Heart left ventricle (tissue), 16 donors: ENCODE data around the gene IQGAP2. TPM values are rescaled to one million over a fixed set of nuclear protein-coding genes. Genes with fewer than 3 reads are reported as not detected.

ENCODE experiments used
- ATAC-seq, 4 donors: fragments of 200-7000 bp; cut with Tn5 transposase; one replicate each; pipeline ENCODE4 v1.9.1; 2020 to 2022; ENCODE audit warnings: moderate library complexity in 4 of 4, mild to moderate bottlenecking in 3 of 4, moderate number of reproducible peaks in 1 of 4
- DNase-seq, 5 donors: peaks; one replicate each; pipeline ENCODE4 v3.0.0-alpha.2; 2020
- H3K27ac ChIP-seq, 12 donors: fragments of 200-600 bp; sonication (generic) in 4 of 12; one replicate each; pipeline versions ENCODE4 v1.5.0 to v1.8.0; 2016 to 2022; ENCODE audit warnings: mild to moderate bottlenecking in 2 of 12
- H3K27me3 ChIP-seq, 9 donors: fragments of 200-600 bp; sonication (generic) in 2 of 9; one replicate each; pipeline versions ENCODE4 v1.5.1 to v1.8.0; 2016 to 2022; ENCODE audit warnings: mild to moderate bottlenecking in 3 of 9
- H3K36me3 ChIP-seq, 9 donors: fragments of 200-600 bp; sonication (generic) in 2 of 9; one replicate each; pipeline versions ENCODE4 v1.5.0 to v1.8.0; 2018 to 2022; ENCODE audit warnings: mild to moderate bottlenecking in 2 of 9
- H3K4me1 ChIP-seq, 12 donors: fragments of 200-600 bp; sonication (generic) in 4 of 12; one replicate each; pipeline versions ENCODE4 v1.5.0 to v1.8.0; 2016 to 2022; ENCODE audit warnings: mild to moderate bottlenecking in 3 of 12
- H3K4me3 ChIP-seq, 12 donors: fragments of 200-600 bp; sonication (generic) in 4 of 12; one replicate each; pipeline versions ENCODE4 v1.5.0 to v1.8.0; 2017 to 2022; ENCODE audit warnings: mild to moderate bottlenecking in 9 of 12, moderate library complexity in 4 of 12
- H3K9me3 ChIP-seq, 12 donors: fragments of 200-600 bp; sonication (generic) in 4 of 12; one replicate each; pipeline versions ENCODE4 v1.5.0 to v1.8.0; 2016 to 2022; ENCODE audit warnings: mild to moderate bottlenecking in 1 of 12
- POLR2A ChIP-seq, 2 donors: fragments of 450-650 bp; IDR thresholded peaks; one replicate each; pipeline ENCODE4 v1.6.1; 2017; ENCODE audit warnings: antibody characterized with exemption in 2 of 2, mild to moderate bottlenecking in 2 of 2, moderate library complexity in 2 of 2
- WGBS, 4 donors: extraction: QIAGEN DNeasy Blood & Tissue Kit in 2 of 4; methylation state at CpG; one replicate each; pipeline versions ENCODE4 v1.1.5 to v1.1.7; 2013 to 2018; 5-methylcytosine and 5-hydroxymethylcytosine counted together
- intact Hi-C, 10 donors: fragments of 100-400 bp; cut with DNase I; formaldehyde crosslinking; loops; one replicate each; pipeline versions ENCODE4 v1.11.1 to v1.14.2; 2022
- polyA plus RNA-seq, 2 donors: library from polyadenylated mRNA; stranded (reverse); fragments of 200-250 nt; gene quantifications; one replicate each; pipeline ENCODE4 v1.2.3, GENCODE V29; 2013
- total RNA-seq, 9 donors: library from RNA; depleted of rRNA in 2 of 9; stranded (reverse); fragments of >200 nt in 2 of 9; fragmentation: NEBNext Ultra II Directional in 3 of 9; extraction: Animal tissue kit (Norgen Biotek cat#: 25700) in 3 of 9; gene quantifications; one replicate each; pipeline versions ENCODE4 v1.1.0 to v1.2.4, GENCODE V29; 2016 to 2023
- TF ChIP-seq, protein P1 (sequence below), 12 donors: fragments of 200-600 bp; sonication (generic) in 4 of 12; IDR thresholded peaks; one replicate each; pipeline versions ENCODE4 v1.5.0 to v1.8.0; 2018 to 2022; ENCODE audit warnings: antibody characterized with exemption in 12 of 12, mild to moderate bottlenecking in 5 of 12
- donor health status: ischemic (EF 13 %, LVEDD 7.1; RV severe dilation, severe dysfunction).
- donor health status: healthy with polysubstance abuse.
- donor health status: DM: no; HTN: yes; CAD: no.
- donor health status: DM: no; HTN: no; CAD: no.
- donor health status: ischemic (EF 25% LVEDD 6.9; RV normal size, moderate dysfunction).
- donor health status: ischemic (EF 25% LVEDD 5.7; RV mildly dilated, moderate dysfunction).
- donor health status: healthy.
- donor health status: DM: yes; HTN: yes; CAD: no.
- donor health status: ischemic (EF 35%, LVEDD 5.7; RV mildly dilated, moderate dysfunction).
- donor health status: nonischemic (EF 11% LVEDD 7.7; RV severe dilation, severe dysfunction).
- donor health status: DM: yes; HTN: yes; CAD: no.
- donor health status: PGD.
- donor health status: ischemic (EF 29% LVEDD 5.4; RV normal size, mild dysfunction).
- donor health status: nonischemic (EF 23%, LVEDD 6.1; RV moderate dilation, normal function).

Gene IQGAP2
- total and polyA plus RNA-seq, 11 donors, result 1.7 to 35.4 (median 6.1) TPM

- H3K9me3 ChIP-seq, result peaks cover 0 to 8% (median 0%) of the 10 kb centered on the region in 12 donors
- no peak overlapping the region for H3K4me3 ChIP-seq
- H3K36me3 ChIP-seq, result no peaks in the 10 kb centered on the region
- DNase-seq (no peak), ATAC-seq (no peak)
- peaks cover 0 to 27% (median 0%) of the 10 kb centered on the region in 12 donors for H3K4me1 ChIP-seq
- TF ChIP-seq POLR2A (IDR thresholded peaks at IDR 0.05), result no peak
- TF ChIP-seq, protein P1, sequence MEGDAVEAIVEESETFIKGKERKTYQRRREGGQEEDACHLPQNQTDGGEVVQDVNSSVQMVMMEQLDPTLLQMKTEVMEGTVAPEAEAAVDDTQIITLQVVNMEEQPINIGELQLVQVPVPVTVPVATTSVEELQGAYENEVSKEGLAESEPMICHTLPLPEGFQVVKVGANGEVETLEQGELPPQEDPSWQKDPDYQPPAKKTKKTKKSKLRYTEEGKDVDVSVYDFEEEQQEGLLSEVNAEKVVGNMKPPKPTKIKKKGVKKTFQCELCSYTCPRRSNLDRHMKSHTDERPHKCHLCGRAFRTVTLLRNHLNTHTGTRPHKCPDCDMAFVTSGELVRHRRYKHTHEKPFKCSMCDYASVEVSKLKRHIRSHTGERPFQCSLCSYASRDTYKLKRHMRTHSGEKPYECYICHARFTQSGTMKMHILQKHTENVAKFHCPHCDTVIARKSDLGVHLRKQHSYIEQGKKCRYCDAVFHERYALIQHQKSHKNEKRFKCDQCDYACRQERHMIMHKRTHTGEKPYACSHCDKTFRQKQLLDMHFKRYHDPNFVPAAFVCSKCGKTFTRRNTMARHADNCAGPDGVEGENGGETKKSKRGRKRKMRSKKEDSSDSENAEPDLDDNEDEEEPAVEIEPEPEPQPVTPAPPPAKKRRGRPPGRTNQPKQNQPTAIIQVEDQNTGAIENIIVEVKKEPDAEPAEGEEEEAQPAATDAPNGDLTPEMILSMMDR (IDR thresholded peaks at IDR 0.05), result no peak
- 85 to 90% (median 88%) methylated on average over 12 of the region's 12 CpGs for WGBS, 4 donors
- no peak overlapping the region for H3K27ac ChIP-seq
- H3K27me3 ChIP-seq, result no peaks in the 10 kb centered on the region
- intact Hi-C loops, result no loop called here
These were observed 65.7 kb downstream of the IQGAP2 start for GRCh38 chr5:76468635-76469425.

GRCh38 chr5:76469656-76470290 lies 66.7 kb downstream of the IQGAP2 start:
- Histone ChIP-seq H3K4me3 (no peak overlapping the region), H3K9me3 (peaks cover 0 to 2% (median 0%) of the 10 kb centered on the region in 12 donors), H3K4me1 (peaks cover 0 to 30% (median 0%) of the 10 kb centered on the region in 12 donors), H3K27me3 (no peaks in the 10 kb centered on the region), H3K27ac (no peak overlapping the region), H3K36me3 (no peaks in the 10 kb centered on the region)
- WGBS, 4 donors, result 85 to 93% (median 92%) methylated on average over 3 of the region's 3 CpGs
- TF ChIP-seq, protein P1 (IDR thresholded peaks at IDR 0.05), result no peak
- TF ChIP-seq POLR2A (IDR thresholded peaks at IDR 0.05), result no peak
- intact Hi-C loops, result no loop called here
- DNase-seq (no peak), ATAC-seq (no peak)

DNA sequence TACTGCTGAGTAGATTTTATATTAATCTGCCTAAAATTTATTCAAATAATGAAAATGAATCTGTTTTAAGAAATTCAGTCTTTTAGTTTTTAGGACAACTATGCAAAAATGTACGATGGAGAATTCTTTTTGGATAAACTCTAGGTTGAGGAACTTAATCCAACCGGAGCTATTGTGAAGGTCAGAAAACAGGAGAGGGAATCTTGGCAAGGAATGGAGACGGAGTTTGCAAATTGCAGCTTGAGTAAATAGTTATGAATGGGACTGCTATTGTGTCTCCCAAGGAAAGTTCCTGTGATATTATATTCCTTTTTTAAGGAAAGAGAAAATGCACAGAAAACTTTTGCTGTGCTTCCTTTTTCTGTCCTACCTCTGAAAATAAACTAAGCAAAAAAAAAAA lies 67.9 kb downstream of the IQGAP2 start:
- Histone ChIP-seq H3K36me3 (no peaks in the 10 kb centered on the region), H3K4me1 (peaks cover 0 to 30% (median 0%) of the 10 kb centered on the region in 12 donors), H3K4me3 (no peak overlapping the region), H3K9me3 (no peaks in the 10 kb centered on the region), H3K27ac (no peak overlapping the region), H3K27me3 (no peaks in the 10 kb centered on the region)
- 66 to 73% (median 70%) methylated on average over 3 of the region's 3 CpGs for WGBS, 4 donors
- intact Hi-C loops, result no loop called here
- TF ChIP-seq, protein P1 (IDR thresholded peaks at IDR 0.05), result no peak
- no peak for TF ChIP-seq POLR2A (IDR thresholded peaks at IDR 0.05)
- DNase-seq (no peak), ATAC-seq (no peak)

DNA sequence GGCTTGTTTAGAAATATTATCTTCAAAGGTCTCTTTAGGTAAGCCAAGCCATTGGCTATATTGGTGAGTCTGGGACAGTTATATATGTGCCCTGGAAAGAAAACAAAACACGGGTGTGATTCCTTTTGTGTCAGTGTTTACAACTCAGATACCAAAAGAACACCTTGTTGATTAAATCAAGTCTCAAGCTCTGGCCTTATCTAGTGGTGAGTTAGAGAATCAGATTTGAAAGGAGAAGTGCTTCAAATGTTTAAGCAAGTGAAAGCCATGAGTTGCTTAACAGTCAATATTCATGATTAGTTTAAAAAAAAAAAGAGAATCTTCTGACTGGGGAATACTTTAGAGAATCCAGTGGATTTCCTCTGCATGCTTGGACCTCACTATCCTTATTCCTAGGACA lies 68.3 kb downstream of the IQGAP2 start:
- whole genome bisulfite sequencing, 4 donors, result 71 to 83% (median 81%) methylated on average over 1 of the region's 1 CpG
- DNase-seq (no peak), ATAC-seq (no peak)
- Histone ChIP-seq H3K9me3 (no peaks in the 10 kb centered on the region), H3K4me3 (no peak overlapping the region), H3K36me3 (no peaks in the 10 kb centered on the region), H3K4me1 (peaks cover 0 to 30% (median 0%) of the 10 kb centered on the region in 12 donors), H3K27ac (no peak overlapping the region), H3K27me3 (no peaks in the 10 kb centered on the region)
- intact Hi-C loops, result no loop called here
- TF ChIP-seq, protein P1 (IDR thresholded peaks at IDR 0.05), result no peak
- no peak for TF ChIP-seq POLR2A (IDR thresholded peaks at IDR 0.05)
